Inflammatory macrophage treated with lipopolysaccharide for 1 hour (primary cell): Measurements from ENCODE around the gene PCK2.

Experiments
- DNase-seq, 2 donors: peaks; one replicate each; pipeline ENCODE4 v3.0.0-alpha.2; 2020 to 2022

Gene PCK2

DNA sequence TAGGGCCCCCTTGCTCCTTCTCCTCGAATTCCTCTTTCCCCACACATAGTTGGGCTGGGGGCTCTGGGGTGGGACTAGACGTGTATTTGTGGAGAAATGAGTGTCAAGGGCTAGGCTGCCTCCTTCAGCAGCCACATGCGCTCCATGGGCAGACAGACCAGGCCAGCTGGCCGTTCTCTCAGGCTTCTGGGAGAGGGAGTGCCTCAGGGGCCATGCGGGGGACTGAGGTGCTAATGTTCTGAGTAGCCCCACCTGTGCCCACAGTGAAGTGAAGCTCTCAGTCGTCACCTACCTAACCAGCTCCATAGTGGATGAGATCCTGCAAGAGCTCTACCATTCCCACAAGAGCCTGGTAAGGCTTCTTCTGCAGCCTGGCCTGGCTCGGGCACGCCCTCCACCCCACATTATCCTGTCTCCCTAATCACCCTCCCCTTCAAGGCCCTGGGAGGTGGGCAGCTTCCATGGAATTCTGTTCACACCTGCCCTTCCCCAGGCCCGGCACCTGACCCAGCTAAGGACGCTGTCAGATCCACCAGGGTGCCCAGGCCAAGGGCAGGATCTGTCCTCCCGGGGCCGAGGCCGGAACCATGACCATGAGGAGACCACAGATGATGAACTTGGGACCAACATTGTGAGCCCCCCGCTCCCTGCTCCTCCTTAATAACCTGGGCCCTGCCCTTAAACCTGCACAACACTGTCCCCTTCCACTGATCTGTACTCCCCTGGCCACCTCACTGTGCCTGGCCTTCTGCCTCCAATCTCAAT, 31.7 kb upstream of the PCK2 start:
- DNase-seq = no peak

DNA sequence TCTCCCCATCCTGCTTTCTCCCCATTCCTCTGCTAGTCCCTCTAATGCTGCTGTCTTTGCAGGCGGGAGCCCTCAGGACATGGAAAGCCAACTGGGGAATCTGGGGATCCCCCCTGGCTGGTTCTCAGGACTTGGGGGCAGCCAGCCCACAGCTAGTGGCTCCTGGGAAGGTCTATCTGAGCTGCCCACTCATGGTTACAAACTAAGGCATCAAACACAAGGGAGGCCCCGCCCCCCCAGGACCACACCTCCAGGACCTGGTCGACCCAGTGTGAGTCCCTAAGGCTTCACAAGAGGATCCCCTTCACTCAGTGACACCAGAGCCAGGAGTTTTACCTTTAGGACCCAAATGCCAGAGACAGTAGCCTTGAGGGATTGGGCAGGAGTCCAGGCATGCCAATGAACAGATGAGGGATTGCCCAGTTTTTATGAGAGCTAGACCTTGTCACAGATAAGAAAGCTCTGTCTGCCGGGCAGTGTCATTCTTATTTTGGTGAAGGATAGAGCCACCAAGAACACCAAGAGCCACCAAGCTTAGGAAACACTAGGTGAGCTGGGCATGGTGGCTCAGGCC, 30.8 kb upstream of the PCK2 start:
- DNase-seq = no peak

DNA sequence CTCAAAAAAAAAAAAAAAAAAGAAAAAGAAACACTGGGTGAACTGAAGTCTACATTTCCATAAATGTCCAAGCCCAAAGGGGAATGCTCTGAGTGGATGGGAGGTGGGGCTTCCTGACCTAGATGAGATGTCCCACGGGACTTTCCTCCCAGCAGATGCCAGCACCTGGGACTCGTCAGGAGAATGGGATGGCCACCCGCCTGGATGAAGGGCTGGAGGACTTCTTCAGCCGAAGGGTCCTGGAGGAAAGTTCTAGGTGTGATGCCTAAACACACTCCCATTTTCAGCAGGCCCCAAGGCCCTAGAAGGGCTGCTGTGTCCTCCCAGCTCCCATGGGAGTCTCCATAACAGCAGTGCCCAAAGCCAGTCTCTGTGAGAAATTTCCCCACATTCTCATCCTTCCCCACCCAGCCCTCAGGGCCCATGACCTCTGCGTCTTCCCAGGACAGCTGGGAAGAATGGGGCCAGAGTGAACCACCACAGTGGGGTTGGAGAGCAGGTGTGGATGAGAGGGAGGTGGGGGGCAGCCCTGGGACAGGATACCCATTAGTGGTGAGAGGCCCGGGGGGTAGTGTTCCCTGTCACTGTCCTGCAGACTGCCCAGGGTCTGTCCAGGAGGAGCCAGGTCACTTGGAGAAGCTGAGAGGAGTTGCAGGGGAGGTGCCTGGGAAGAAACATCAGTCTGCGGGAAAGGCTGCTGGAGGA, 29.9 kb upstream of the PCK2 start:
- DNase-seq = no peak

DNA sequence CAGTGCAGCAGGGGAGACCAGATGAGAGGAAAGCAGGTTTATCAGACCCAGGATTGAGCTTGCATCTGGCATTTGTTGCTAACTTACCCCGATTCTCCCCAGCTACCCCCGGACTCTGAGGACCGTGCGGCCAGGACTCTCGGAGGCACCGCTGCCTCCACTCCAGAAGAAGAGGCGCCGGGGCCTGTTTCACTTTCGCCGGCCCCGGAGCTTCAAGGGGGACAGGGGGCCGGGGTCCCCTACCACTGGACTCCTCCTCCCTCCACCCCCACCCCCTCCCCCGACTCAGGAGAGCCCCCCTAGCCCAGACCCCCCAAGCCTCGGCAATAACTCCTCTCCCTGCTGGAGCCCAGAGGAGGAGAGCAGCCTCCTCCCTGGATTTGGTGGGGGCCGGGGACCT, 29.3 kb upstream of the PCK2 start:
- no peak for DNase-seq

DNA sequence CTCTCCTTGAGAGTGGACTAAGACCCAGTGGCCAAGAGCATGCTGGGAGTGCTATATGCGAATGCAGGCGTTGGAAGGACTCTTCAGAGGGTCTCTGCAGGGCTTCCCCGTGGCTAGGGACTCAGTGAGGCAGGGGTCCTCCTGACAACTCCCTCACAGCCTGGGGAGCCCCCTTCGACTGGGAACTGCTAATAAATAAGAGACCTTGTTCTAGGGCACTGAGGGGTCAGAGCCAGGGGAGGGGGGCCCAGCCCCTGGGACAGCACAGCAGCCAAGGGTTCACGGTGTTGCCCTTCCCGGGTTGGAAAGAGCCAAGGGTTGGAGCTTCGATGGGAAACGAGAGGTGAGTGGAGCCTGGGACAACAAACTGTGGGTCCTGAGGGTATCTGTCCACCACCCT, 28.7 kb upstream of the PCK2 start:
- no peak for DNase-seq

DNA sequence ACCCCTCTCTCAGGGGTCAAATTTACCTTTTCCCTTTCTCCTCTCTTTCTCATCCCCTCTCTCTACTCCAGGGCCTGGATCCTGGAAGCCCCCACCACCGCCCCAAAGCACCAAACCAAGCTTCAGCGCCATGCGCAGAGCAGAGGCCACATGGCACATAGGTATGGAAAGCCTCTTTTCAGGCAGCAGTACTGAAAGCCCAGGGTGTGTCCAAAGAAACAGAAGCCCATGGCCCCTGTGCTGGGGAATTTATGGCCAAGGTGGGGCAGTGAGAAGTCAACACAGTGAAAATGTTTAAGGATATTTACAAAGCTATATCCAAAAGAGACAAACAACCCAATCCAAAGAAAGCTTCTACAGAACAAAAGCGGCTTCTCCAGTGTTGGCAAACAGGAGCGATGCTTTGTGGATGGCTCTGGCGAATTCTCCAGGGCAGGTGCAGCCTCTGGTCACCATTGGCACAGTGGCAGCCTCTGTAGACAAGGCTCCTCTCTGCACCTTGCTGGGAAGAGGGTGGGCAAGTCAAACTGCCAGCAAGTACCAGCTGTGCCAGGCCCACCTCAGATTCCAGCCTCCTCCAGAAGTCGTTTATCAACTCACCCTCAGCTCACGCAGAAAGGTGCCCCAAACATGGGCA, 27.5 kb upstream of the PCK2 start:
- no peak for DNase-seq

DNA sequence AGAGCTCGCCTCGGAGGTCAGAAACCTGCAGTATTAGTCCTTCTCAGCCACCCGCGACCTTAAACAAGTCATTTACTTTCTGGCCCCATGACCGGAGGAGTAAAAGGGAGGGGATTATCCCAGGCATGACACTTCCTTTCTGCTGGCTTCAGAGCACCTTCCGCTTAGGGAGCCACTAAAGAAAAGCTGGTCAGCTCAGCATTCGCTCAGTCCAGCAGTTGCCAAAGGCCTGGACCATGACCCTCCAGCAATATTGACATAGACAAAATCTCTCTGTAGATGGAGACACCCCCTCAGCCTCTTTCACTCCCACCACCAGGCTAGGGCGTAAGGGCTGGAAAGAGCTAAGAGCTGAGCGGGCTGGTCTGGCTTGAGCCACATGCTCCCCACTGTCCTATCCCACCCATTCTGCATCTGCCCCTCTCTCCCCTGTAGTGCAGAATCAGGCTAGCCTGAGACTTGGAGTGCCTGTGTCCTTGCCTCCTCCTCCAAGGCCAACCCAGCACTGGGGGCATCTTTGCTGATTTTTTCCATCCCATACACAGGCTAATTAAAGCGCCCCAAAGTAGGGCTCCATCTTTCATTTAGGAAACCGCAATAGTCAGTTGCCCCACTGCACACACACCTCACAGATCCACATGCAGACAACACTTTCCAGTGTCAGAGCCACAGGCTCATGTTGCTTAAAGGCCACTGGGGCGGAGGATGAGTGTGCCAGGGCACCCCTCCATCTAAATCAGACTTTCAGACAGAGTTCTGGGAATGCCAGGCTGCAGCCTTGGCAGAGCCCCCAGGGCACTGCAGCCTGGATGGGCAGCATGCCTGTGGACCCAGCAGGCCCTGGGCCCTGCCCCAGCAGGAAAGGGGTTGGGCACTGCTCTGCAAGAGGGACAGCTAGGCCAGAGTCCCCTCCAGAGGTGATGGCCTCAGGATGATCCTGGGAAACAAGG, 26.7 kb upstream of the PCK2 start:
- no peak for DNase-seq

DNA sequence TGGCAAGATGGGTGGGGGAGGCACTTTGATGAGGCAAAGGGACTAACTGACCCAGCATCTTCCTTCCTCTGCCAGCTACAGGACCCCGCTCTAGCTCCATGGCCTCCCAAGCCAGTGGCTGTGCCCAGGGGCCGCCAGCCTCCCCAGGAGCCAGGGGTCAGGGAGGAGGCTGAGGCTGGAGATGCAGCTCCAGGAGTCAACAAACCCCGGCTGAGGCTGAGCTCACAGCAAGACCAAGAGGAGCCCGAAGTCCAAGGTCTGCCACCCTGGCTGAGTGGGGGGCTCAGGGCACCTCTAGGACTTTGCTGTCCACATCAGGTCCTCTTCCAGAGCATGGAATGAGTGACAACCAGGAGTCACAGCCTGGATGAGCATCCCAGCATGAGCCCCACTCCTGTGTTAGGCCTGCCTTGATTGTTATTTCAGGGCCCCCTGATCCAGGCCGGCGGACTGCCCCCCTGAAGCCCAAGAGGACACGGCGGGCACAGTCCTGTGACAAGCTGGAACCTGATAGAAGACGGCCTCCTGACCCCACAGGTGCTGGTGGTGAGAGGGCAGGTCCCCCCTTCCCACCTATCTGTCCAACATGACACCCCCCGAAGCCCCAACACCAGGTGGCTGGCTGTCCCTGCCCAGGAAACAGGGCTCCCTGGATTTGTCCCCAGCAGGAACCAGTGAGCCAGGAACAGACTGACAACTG, 25.2 kb upstream of the PCK2 start:
- no peak for DNase-seq

DNA sequence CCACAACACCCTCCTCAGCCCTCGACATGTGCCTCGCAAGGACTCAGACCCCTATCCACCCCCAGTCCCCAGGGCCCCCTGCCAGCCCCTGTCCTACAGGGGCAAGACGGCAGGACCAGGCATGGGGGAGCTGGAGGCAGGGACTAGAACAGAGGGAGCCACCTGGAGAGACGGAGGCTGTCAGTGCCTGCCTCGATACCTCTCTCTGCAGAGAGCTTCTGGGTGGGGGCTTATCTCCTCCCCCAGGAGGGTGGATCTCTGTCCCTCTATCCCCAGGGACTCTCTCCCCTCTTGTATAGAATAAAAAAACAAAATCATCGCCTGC, 24.7 kb upstream of the PCK2 start:
- DNase-seq = no peak

DNA sequence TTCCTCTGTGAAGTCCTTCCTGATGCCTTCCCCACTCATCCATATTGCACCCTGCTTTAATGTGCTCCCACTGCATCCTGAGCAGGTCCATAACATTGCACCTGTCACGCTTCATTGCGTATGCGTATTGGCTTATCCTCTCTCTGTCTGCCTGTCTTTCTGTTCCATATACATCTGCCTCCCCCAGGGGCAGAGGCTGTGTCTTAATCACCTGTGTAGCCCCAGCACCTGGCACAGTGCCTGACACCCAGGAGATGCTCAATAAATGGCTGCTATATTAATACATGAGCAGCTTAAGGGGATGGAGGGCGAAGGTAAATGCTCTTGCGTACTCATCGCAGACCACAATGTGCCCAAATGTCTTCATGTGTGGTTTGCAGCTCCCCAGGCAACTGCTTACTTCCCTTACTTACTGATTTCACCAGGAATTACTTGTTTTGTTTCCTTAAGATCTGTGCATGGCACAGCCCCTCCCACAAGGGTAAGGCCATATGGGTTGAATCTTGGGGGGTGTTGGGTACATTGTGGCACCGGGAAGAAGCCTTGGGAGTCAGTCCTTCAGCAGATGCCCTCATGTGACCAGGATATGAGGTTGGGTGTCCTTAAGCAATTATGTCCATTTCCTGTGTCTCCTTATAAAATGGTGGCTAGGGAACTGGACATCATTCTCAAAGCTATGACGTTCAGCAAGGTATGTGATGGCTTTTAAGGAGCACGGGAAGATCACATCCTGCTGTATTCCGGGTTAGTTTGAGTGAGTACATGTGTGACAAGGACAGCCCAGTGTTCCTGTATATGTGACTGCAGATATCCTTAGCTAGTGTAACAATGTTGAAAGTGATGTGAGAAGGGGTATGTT, 23.6 kb upstream of the PCK2 start:
- DNase-seq = no peak

DNA sequence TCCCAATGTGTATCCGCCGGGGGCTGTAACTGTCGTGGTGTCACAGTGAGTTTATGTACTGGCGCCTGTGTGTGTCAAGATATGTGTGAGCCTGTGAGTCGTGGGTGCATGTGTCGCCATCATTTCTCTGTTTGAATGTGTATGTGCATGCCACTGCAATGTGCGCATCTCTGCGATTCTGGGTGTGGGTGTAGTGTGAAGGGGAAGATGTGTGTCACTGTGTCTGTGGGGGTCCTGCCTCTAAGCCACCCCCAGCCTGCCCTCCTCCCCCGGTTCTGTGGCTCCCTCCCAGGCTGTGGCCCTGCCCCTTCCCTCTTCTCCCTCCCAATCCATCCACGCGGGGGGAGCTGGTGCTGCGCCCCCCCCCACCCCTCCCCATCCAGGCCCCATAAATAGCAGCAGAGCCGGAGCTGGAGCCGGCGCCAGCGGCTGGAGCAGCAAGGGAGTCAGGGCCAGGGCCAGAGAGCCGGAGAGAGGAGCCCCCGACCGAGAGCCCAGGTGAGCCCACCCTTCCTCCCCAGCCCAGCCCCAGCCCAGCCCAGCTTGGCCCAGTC, 22.9 kb upstream of the PCK2 start, which contains the start of gene CPNE6:
Gene CPNE6, plus strand, starts transcription at position 419 of the 554 bp plus-strand sequence. CDS start 1,375 bp downstream, outside the sequence.
- no peak for DNase-seq

DNA sequence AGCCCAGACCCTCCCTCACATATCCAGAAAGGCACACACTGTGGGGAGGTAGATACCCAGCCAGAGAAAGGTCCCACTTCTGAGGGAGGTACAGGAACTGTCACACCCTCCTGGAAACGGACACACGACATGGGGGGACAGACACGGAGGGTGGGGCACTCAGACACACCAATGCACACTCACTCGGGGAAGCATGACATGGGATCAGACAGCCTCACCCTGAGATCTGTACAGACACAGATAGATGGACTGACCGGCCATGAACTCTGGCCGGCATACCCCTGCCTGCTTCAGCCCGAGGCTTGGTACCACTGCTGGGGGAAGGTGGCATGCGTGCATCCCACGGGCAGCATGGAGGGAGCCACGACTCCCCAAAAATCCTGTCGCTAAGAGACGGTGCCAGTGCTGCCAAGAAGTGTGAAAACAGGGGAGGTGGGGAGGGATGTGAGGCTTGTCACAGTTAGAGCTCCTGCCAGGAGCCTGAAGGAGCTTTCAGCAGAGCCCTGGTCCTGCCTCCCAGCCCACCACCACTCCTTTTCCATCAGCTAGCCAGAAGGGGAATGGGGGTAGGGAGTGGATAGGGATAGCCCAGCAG, 22.2 kb upstream of the PCK2 start:
- no peak for DNase-seq

DNA sequence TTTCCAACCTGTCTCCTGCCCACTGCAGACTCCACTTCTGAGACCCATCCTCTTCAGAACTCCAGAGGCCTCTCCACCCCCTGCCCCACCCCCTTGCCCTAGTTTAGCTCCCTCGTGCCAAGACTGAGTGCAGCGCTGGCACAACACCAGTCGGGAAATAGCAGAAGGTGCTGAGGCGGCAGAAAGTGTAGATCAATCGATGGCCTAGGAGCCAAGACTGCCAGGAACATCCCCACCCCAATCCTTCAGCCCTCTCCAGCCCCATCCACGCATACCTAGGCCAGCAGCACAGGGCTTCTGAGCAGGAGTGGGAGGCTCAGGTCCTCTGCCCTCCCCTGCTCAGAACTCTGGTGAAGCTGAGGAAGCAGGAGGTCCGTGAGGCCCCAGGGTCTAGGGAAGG, 21.7 kb upstream of the PCK2 start:
- DNase-seq = no peak

DNA sequence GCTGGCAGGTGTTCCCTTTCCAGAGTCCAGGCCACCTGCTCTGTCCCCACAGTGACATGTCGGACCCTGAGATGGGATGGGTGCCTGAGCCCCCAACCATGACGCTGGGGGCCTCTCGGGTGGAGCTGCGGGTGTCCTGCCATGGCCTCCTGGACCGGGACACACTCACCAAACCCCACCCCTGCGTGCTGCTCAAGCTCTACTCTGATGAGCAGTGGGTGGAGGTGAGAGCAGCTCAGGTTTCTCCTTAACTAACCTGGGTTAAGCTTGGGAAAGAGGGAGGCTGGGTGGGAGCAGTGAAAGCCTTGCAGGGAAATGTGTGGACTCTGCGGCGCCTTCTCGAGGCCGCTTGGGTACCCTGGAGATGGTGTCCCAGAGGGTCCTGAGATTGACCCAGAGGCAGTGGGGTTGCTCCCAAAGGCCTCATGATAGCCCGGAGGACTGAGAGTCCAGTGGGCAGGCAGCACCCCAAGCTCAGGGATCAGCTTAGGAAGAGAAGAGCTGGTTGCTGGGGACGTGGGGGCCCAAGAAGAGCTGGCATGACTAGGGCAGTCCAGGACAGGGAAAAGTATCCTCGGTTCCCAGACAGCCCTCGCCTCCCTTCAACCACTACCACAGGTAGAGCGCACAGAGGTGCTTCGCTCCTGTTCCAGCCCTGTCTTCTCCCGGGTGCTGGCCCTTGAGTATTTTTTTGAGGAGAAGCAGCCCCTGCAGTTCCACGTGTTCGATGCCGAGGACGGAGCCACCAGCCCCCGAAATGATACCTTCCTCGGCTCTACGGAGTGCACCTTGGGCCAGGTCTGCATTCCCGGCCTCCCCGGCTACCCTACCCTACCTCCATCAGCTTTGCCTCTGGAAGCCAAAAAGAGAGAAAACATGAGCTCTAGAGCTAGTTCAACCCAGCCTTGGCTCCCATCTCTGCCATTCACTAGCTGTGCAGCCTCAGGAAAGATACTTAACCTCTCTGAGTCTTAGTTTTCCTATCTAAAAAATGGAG, 20.9 kb upstream of the PCK2 start:
- DNase-seq = no peak

DNA sequence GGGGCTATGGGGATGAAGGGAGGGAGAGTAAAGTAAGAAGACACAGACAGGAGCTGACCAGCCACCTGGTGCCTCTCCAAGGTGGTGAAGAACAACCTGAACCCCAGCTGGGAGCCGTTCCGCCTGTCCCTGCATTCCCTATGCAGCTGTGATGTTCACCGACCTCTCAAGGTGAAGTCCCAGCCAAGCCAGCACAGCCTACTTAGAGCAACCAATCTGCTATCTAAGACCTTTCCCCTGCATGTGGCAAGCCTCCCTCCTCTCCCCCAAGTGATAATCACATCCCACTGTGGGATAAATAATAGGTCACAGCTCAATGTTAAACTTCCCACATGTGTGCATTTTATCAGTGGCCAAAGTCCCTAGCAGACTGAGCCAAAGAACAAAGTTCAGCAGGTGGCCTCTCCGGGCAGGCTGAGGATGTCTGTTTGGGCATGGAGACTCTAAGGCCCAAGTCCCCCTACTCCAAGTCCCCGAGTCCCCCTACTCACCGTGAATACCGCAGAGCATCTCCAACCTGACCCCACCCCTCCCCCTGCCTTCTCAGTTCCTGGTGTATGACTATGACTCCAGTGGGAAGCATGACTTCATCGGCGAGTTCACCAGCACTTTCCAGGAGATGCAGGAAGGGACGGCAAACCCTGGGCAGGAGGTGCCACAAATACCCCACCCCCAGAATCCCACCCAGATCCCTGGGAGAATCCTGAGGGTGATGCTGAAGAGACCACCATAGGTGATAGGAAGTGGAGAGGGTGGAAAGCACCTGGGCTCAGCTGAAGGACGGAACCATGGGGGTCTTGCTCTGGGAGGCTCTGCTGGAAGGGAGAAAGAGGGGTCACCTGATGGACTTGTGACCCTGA, 19.3 kb upstream of the PCK2 start:
- no peak for DNase-seq

DNA sequence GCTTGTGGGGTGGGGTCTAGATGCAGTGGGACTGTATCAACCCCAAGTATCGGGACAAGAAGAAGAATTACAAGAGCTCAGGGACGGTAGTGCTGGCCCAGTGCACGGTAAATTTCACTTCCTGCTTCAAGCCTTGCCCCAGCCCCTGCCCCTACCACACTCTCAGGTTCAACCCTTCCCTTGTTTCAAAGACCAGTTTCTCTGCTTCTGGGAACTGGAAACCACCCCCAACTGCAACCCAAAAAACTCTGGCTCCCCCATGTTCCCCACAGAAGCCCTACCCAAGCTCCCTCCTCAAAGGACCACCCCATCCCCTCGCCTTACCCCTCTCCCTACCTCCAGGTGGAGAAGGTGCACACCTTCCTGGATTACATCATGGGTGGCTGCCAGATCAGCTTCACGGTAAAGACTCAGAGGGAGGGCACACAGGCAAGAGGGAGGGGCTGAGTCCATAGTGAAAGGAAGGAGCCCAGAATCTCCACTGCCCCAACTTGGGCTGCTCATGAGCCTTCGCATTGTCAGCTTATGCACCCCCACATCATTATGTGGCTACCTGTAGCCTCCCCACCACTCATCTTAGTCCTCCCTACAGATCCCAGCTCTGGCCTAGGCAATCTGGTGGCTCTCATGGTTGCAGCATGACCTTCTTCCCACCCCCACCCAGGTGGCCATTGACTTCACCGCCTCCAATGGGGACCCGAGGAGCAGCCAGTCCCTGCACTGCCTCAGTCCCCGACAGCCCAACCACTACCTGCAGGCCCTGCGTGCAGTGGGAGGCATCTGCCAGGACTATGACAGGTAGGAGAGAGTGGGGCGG, 18.4 kb upstream of the PCK2 start:
- DNase-seq = no peak

DNA sequence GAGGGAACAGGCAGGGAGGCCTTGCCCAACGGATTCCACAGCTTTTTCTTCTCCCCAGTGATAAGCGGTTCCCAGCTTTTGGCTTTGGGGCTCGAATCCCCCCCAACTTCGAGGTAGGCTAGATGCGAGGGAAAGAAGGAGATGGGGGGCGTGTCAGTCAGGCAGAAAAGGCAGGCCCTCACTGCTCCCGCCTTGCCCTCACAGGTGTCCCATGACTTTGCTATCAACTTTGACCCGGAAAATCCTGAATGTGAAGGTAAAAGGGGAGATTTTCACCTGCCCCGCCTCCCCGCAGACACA, 17.9 kb upstream of the PCK2 start:
- DNase-seq = no peak
